GM21360 (cell line): ENCODE data around the gene YPEL2.

Experiments used
- ATAC-seq: cut with Tn5 transposase; IDR thresholded peaks from one replicate; pipeline ENCODE4 v1.9.1; 2021; ENCODE audit warnings: mild to moderate bottlenecking, moderate library complexity; ENCODE audit not compliant: unreplicated experiment

The YPEL2 gene

GRCh38 chr17:59329176-59330052 is 2.0 kb upstream of the YPEL2 start:
- no peak for ATAC-seq

GRCh38 chr17:59330053-59330942 is 1.2 kb upstream of the YPEL2 start:
- no peak for ATAC-seq

- ATAC-seq = peak; percentile 21
Measured at GRCh38 chr17:59331929-59332748, 684 bp downstream of the YPEL2 start.

- no peak for ATAC-seq
Measured at GRCh38 chr17:59332749-59333377, 1.4 kb downstream of the YPEL2 start.

GRCh38 chr17:59333836-59334235 is 2.4 kb downstream of the YPEL2 start:
- no peak for ATAC-seq

GRCh38 chr17:59335685-59336084 is 4.2 kb downstream of the YPEL2 start:
- no peak for ATAC-seq

- no peak for ATAC-seq
Measured at GRCh38 chr17:59337741-59338299, 6.4 kb downstream of the YPEL2 start.

- no peak for ATAC-seq
Measured at GRCh38 chr17:59338498-59338897, 7.0 kb downstream of the YPEL2 start.

GRCh38 chr17:59341922-59342321 is 10.5 kb downstream of the YPEL2 start:
- ATAC-seq = no peak

- ATAC-seq = no peak
Measured at GRCh38 chr17:59342681-59343131, 11.3 kb downstream of the YPEL2 start.

GRCh38 chr17:59345476-59345875 is 14.0 kb downstream of the YPEL2 start:
- ATAC-seq = no peak

GRCh38 chr17:59346341-59346740 is 14.9 kb downstream of the YPEL2 start:
- no peak for ATAC-seq

- ATAC-seq = no peak
Measured at GRCh38 chr17:59346876-59347407, 15.5 kb downstream of the YPEL2 start.

GRCh38 chr17:59347975-59348391 is 16.5 kb downstream of the YPEL2 start:
- ATAC-seq = no peak

- no peak for ATAC-seq
Measured at GRCh38 chr17:59349178-59349577, 17.7 kb downstream of the YPEL2 start.

GRCh38 chr17:59353106-59353854 is 21.8 kb downstream of the YPEL2 start:
- no peak for ATAC-seq

- ATAC-seq = no peak
Measured at GRCh38 chr17:59353936-59354755, 22.7 kb downstream of the YPEL2 start.

GRCh38 chr17:59355030-59355701 is 23.7 kb downstream of the YPEL2 start:
- no peak for ATAC-seq
